NT2/D1 (cell line): ENCODE results near the gene CCDC60.

ENCODE experiments used
- SUZ12 ChIP-seq: IDR thresholded peaks from 2 replicates; pipeline ENCODE4 v1.6.1; 2011; ENCODE audit not compliant: insufficient read length, insufficient read depth; ENCODE audit errors: extremely low read depth
- YY1 ChIP-seq: IDR thresholded peaks from 2 replicates; pipeline ENCODE4 v1.6.1; 2011; ENCODE audit not compliant: insufficient read length, insufficient read depth
- ZNF274 ChIP-seq: IDR thresholded peaks from 2 replicates; pipeline ENCODE4 v1.6.1; 2011; ENCODE audit warnings: mild to moderate bottlenecking, low read depth, low read length

DNA sequence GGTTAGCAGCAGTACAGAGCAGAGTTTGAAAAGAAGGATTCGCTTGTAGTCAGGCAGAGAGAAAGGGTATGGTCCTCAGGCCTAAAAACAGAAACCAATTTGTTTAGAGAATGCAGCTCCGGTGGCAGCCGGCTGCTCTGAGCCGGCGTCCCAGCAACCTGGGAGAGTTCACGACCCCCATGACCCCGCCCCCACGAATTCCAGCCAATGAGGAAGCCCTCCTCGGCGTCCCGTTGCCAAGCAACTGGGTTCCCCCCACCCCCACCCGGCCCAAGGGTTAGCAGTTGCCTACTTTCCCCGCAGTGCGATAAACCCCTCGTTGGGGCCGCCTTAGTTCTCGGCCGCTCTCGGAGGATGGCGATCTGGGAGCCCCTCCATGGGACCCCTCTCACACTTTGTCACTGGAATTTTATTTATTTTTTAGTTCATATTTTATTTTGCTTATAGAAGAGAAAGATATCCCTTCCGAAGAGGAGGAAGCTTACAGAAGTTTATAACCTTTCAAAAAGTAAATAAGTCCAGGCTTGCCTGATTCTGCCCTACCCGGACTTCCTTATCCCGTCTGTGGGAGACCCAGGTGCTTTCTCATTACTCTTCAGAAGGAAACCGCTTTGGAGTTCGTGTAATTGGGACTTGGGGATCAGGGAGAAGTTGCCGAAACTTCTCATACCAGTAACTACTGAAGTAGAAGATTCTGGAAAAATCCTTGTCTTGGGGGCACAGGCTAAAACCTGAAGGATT is at the start of gene CCDC60:
- TF ChIP-seq SUZ12 (no peak), ZNF274 (no peak), YY1 (no peak)
